ENCODE data around the gene PALMD. TPM values are rescaled to one million over a fixed set of nuclear protein-coding genes. Genes with fewer than 3 reads are reported as not detected.

Gene PALMD
- total and polyA plus RNA-seq, 2 of the 8 experiments (the other 6 are each of a cell fraction or from before 2014, with no cell fraction given): not detected

GRCh38 chr1:99627615-99628014 lies 18.3 kb upstream of the PALMD start (continued):
- TF ChIP-seq CBX5 (IDR thresholded peaks at IDR 0.05; ENCODE audit: low read depth, low read length): no peak
- no peak for TF ChIP-seq BRCA1 (IDR thresholded peaks at IDR 0.05; ENCODE audit: low read depth, low read length)
- no peak for TF ChIP-seq TBP (IDR thresholded peaks at IDR 0.05; ENCODE audit: low read depth, low read length)
- TF ChIP-seq SUZ12 (IDR thresholded peaks at IDR 0.05; ENCODE audit: low read length): no peak
- TF ChIP-seq KDM4A (IDR thresholded peaks at IDR 0.05; ENCODE audit: low read depth, low read length, severe bottlenecking): no peak
- TF ChIP-seq KDM1A (IDR thresholded peaks at IDR 0.05; ENCODE audit: borderline replicate concordance, low read length): no peak
- TF ChIP-seq POLR2AphosphoS5 (IDR thresholded peaks at IDR 0.05; ENCODE audit: low read depth, low read length): no peak
- TF ChIP-seq ZNF274 (IDR thresholded peaks at IDR 0.05; ENCODE audit: borderline replicate concordance, extremely low read depth, low read length): no peak
- no peak for TF ChIP-seq RNF2 (IDR thresholded peaks at IDR 0.05; ENCODE audit: borderline replicate concordance, low read depth, low read length, missing control alignments, poor library complexity, severe bottlenecking)
